GM20431 (cell line): ENCODE results near the gene ANKFN1.
"Not testable (repeated sequence)": the region's sequence is repeated elsewhere in the genome, so short reads cannot be mapped to it uniquely, and the experiment has no call there.

Source experiments
- in situ Hi-C: fragments of 300-500 bp; cut with MseI, MboI; formaldehyde crosslinking; loops from one replicate; pipeline ENCODE4 v1.15.0; 2020; ENCODE audit warnings: low sequenced_read_pairs; ENCODE audit not compliant: unreplicated experiment

The ANKFN1 gene

DNA sequence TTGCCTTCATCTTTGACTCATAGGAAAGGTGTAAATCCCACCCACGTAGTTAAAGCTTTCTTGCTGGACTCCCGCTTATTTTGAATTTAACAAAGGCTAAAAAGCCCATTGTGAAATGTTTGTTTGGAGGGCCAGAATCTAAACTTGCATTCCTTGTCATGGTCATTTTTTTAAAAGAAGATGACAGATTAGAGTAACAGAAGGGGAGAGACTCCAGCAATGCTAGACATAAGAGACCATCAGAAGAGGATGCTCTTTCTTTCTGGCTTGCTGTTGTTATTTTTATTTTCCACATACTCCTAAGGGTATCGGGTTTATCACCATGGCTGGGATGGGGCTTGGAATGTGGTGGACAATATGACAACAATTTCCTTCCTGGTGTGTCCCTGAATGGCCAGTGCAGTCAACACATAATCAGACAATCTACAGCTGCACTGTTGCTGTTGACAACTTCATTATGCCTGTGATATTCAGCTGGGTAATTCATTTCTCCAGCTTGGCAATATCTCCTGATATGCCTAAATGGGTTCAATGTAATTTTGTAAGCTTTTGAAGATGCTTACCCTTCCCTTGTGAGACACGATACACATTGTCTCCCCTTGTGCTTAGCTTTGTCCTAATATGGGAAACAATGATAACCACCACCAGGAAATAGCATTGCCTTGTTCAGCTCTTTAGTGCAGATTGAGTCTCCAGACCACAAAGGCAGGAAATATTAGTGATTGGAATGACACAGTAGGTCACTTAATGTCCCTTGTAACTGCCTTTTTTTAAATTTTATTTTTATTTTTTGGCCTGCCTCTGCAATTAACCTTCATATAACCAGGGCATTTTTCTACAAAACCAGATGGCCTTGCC is 164.3 kb downstream of the ANKFN1 start:
- in situ Hi-C loops = no loop called here

DNA sequence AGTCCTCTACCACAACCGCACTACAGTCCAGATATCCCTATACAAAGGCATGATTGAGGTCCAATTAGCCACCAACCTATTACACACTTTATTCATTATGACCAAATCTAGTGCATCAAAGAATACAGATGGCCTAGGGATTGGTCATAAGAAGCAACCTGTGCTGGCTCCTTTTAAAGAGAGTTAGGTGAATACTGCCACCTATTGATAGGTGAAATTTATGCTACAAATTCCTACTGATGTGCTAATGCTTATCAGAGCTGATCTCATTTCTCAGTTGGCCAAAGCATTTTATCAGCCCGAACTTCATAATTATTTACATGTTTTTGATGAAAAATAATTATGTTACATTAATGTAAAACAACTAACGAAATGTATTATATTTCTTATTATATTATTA is 166.3 kb downstream of the ANKFN1 start:
- in situ Hi-C loops = no loop called here

DNA sequence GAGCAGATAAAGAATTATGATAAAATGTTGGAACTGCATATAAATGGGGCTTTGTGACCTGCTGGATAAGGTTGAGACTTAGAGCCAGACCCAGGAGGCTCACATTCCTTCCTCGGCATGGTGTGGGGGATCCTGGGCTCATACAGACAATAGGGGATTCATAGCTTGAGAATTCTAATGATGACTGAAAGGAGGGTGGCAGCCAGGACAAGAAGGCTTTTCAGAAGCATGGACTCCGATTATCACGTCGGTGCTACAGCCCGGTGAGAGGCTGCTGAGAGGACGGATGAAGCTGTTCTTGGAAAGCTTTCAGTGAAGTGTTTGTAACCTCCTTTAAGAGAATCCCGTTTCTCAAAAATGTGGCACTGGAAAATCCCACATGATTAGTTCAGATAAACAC is 167.2 kb downstream of the ANKFN1 start:
- in situ Hi-C loops = no loop called here

DNA sequence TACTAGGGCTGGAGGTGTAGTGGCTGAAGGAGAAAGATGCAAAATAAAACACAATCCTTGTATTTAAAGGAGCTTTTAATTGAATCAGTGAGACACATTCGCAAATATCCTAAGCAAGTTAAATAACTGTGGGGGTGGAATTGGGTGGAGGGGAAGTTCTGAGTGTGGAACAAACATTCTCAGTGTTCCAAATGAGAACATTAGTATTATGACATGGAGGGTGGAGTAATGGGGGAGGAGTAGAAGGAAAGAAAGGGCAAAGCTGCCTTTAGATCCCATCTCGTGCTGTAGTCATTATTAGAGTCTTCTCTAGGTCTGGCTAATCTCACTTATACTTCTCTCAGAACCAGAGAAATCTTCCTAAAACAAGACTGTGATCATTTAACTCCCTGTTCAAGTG is 169.7 kb downstream of the ANKFN1 start:
- in situ Hi-C loops = no loop called here

DNA sequence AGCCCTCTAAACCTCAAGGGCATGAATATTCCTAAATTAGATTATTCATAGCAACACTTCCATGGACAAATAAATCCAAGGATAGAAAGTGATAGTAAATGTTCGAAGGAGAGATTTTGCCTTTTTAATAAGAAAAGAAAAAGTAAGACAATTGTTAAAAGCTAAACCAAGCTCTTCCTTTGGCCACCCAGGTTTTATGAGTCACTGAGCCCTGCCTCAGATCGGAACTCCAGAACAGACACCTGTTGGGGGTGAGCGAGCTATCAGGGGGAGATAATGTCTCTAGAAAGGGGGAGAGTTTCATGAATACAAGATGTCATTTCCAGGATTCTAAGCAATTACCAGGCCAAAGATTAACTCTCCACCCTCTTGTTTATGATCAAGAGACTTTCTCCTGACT is 171.4 kb downstream of the ANKFN1 start:
- in situ Hi-C loops = no loop called here

DNA sequence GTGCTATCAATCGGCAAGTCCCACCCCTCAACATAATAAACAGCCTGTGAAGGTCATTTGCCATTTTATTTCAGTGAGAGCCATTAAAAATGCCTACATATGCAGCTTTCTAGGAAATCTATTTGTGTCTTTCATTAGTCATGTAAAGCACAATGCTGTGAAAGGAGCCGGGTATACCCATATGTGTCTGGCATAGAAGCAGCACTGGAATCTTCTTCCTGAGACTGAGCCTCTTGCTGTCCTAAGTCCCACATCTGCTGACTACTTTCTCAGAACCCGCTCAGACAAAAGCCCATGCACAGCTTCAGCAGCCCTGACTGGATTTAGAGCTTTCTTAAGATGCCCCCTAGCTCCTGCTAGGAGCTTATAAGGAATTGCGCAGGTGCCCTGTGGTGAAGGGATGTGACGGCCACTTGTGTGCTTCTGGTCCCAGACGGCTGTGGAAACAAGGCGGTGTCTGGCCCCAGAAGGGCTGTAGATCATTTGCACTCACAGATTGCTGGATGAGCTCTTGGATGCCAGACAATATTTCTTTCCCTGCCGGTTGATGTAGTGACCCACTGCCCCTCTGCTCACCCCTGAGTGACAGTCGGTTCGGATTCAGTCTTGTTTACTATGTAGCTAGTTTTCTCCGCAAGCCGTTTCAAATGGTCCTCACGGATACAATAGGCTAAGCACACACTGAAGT is 172.2 kb downstream of the ANKFN1 start:
- in situ Hi-C loops = no loop called here

DNA sequence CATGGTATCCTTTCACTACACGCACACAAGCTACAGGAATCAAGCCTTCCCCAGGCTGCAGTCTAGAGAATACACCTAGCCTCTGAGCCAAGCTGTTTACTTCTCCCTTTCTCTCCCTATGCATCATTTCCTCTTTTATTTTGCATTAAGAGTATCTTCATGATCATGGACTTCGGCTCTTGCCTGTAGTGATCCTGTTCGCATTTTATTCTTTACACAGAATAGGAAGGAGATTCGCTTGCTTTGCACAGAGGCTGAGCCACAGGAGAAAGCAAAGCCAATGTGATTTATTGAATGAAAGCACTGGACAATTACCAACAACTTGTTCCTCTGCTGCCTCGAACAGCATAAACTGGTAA is 172.7 kb downstream of the ANKFN1 start:
- in situ Hi-C loops = no loop called here

DNA sequence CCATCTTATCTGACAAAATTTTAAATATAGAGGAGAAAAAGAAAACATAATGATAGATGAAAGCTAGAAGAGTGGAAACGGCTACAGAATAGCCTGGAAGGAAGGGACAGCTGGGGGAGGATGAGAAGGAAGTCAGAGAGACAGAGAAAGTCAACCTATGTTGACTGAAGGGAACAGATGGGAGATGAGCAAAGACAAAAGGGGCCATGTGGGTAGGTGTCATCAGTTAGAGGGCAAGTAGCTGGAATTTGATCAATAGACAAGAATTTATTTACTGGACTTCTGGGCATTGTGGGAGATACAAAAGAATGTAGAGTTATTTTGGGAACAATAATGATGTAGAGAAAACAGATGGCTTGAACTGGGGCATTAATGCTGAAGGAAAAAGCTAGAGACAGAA is 194.4 kb downstream of the ANKFN1 start:
- in situ Hi-C loops = no loop called here

DNA sequence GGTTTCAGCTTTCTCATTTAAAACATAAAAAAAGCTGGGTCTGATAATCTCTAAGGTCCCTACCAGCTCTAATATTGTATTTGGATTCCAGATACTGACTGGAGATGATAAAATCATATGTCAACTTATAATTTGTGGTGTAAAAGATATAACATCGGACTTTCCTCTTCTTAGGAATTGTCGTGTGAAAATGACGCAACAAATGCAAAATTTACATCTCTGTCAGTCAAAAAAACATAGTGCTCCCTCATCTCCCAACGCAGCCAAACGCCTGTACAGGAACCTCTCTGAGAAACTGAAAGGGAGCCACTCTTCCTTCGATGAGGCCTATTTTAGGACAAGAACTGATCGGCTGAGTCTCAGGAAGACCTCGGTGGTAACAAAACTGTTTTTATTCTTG is 197.3 kb downstream of the ANKFN1 start:
- in situ Hi-C loops = no loop called here

DNA sequence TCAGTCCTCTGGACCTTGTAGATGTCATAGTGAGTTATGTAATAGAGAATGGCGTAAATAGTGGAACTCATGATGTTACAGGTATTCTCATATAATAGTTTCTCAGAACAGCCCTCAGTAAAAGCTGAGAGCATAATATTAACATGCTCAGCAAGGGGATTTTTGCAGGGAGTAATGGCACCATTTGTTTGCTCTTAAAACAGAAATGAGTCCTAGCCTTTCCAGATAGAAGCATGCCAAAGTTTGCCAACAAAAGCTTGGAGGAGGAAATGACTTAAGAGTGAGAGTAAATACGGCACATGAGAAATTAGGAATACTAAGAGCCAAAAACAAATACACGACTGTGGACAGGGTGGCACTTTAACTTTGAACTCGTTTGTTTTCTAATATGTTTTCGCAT is 198.4 kb downstream of the ANKFN1 start:
- in situ Hi-C loops = no loop called here

DNA sequence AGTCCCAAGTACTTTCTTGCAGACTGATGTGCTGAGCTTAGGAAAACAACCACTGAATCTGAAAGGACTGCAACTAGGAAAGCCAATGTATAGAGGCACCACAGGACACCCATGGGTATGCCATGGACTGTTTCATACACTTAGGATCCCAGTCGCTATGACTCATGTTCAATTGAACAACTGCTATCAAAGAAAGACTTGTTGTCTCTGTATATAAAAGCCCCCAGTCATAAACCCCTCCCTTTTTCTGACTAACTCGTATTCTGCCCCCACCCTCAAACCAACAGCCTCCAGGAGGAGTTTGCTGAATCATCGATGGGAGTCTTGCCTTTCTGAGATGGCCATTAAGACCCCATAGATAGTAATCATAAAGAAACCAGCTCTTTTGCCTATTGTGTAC is 205.4 kb downstream of the ANKFN1 start:
- in situ Hi-C loops = no loop called here

DNA sequence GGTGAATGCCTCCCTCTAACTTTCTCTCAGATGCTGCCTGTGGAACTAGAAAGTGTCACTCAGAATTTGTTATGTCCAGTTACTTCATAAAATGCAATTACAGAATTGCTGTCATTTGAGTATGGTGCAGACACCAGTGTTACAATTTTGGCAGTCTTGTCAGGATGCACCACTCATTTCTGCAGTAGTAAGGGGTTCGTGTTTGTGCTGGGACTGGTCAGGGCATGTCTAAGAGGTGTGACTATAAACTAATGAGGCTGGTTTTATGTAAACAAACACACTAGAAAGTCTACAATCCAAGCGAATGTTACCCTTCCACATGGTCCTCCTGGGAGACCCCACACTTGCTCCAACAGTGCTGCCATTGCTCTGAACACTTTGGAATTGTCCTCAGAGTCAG is 206.2 kb downstream of the ANKFN1 start:
- in situ Hi-C loops = no loop called here

DNA sequence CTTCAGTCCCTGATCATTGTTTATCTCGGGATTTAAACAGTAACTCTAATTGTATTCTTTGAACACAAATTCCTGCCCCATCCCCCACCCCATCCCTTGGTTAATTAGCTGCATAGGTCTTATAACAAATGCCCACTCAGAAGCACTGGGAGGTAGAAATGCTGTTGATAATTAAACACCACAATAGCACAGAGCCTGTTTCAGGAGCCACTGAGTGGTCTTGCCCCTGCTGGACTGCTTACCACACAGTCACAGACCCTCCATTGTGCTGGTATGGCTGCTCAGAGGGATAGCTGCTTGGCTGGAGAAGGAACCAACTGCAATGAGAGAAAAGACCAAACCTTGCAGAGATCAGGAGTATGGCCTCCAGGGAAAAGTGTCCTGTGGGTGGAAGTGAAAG is 214.1 kb downstream of the ANKFN1 start:
- in situ Hi-C loops = no loop called here

DNA sequence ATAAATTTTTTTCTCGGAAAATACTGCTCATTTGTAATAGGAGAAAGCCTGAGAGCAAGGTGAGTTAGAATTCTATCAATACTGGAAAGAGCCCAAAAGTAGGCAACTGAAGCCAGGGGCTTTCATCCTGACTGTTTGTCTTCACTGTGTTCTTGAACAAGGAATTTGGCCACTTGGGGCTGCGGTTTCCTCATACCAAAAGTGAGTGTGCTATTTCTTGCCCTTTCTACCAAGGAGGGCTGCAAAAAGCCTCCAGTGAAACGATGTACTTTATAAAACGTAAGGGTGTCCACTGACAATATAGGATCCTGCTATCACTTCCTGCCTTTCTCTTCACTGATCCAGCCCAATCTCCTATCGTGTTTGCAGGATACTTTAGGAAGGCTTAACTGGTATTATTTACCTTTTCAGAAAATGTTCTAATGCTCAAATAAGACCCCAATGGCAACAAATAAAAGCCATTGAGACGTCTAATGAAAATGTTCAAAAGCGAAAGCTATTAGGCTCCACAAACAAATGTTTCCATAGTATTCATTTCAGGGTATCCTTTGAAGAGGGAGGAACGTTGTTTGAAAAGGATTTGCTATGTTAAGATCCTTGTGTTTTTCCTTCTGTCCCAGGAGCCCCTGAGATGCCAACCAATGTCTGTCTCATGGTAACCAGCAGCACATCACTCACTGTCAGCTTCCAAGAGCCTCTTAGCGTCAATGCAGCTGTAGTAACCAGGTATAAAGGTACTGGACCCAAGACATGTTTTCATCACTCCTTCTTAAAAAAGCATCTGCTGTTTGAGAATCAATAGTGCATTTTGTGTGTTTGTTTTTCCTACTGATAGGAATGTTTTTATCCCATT is 220.9 kb downstream of the ANKFN1 start:
- in situ Hi-C loops = no loop called here

DNA sequence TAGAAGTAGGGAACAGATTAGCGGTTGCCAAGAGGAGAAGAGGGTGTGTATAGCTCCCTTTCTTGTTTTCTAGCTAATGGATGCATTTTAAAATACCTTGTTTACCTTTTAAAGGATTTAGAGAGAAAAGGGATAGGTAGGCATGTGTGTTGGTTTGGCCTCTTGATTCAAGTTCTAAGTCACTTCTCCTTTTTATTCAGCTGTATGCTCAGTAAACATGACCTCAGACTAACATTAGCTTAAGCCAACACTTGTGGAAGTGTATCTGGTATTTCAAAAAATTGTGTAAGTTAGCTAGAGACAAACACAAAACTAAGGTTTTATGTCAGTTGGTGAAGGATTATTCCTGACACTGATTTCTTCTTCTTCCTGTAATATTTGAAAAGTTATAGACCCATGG is 236.1 kb downstream of the ANKFN1 start:
- in situ Hi-C loops = no loop called here

DNA sequence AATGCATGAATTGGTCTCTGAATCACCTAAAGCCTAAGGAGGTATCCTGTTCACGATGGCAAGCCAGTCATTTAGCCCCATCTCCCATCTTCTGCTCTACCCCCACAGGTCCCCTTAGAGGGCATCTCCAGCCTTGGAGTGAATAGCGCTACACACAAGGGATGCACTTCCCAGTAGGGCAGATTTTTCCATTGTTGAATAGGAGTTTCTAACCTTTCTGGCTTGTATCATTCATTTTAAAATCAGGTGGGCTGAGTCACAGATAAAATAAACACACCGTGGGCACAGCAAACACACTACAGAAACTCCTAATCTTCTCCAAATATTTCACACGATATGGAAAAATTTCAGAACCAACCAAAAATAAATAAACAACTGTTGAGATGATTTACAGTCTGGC is 239.0 kb downstream of the ANKFN1 start:
- in situ Hi-C loops = no loop called here

DNA sequence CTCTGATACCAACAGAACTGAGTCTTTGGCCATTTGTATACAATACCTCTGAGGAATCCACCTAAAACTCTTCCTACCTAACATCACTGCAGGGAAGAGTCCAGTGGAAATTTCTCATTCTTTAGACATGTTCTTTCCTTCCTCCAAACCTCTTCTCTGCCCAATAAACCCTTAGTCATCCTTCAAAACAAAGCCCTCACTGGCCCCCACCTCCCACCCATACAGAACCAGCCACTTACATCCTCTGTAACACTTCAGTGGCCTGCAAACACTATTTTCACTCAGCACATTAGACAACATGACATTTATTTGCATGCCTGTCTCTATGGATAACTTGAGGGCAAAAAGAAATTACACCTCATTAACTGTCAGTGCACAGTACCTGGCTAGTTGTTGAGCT is 239.9 kb downstream of the ANKFN1 start:
- in situ Hi-C loops = no loop called here

DNA sequence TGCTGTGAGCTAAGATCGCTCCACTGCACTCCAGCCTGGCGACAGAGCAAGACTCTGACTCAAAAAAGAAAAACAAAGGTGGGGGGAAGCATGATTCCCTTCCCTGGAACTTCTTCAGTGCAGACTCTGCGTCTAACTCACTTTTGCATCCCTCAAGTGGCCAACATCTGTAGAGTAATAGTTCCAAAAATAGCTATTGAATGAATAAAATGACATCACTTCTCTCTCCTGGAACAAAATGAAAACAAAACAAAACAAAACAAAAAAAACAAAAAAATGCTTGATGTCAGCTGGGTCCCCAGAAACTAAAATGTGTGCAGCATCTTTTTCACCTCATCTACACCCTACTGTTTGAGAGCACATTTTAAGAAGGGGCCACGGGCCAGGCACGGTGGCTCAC is 242.5 kb downstream of the ANKFN1 start:
- in situ Hi-C loops = no loop called here

DNA sequence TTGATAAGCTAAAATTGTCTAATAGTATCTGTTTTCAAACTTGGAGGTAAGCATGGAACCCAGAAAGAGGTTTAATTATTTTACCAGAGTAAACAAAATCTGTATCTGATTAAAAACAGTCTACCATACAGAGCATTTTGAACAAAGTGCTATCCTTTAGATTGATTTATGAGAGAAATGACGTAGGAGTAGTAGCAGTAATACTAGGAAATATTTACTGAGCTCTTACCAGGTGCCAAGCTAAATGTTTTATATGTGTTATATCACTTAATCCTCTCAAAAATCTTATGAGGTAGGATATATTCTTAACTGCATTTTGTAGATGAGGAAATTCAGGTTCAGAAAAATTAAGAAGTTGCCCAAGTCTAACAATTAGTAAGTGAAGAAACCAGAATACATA is 253.8 kb downstream of the ANKFN1 start:
- in situ Hi-C loops = no loop called here

DNA sequence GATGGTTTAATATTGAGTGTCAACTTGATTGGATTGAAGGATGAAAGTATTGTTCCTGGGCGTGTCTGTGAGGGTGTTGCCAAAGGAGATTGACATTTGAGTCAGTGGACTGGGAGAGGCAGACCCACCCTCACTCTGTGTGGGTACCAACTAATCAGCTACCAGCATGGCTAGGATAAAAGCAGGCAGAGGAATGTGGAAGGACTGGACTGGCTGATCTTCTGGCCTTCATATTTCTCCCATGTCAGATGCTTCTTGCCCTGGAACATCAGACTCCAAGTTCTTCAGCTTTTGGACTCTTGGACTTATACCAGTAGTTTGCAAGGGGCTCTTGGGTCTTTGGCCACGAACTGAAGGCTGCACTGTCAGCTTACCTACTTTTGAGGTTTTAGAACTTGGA is 259.1 kb downstream of the ANKFN1 start:
- in situ Hi-C loops = not testable (repeated sequence)
